ENCODE results near the gene TRAPPC8. TPM values are rescaled to one million over a fixed set of nuclear protein-coding genes. Genes with fewer than 3 reads are reported as not detected.
A peak's percentile ranks its signal among the peaks of the same experiment; 100 is the strongest.

Gene TRAPPC8
- 10 to 100 TPM; 33.8 to 50.4 (median 41.5) TPM for total RNA-seq
- 10 to 100 TPM; 12.6 to 19.7 (median 16.4) TPM for polyA plus RNA-seq

- Histone ChIP-seq H3K36me3 (no peaks in the 10 kb centered on the region), H3K9me3 (no peaks in the 10 kb centered on the region), H3K4me3 (peak within 1 kb of the TSS; percentile 71 to 99 (median 73)), H3K4me1 (peaks cover 0 to 46% (median 37%) of the 10 kb centered on the region in 4 donors), H3K27me3 (no peaks in the 10 kb centered on the region), H3K27ac (peak within 1 kb of the TSS; percentile 84 to 98 (median 90))
- WGBS, 2 donors, result 1% methylated on average over 56 to 58 of the region's 58 CpGs
- TF ChIP-seq EP300 (IDR thresholded peaks at IDR 0.05), result peak in 1 of 4 donors; percentile 47
- no peak for TF ChIP-seq POLR2A (IDR thresholded peaks at IDR 0.05)
- no peak for TF ChIP-seq CTCF (IDR thresholded peaks at IDR 0.05)
- TF ChIP-seq POLR2AphosphoS5 (IDR thresholded peaks at IDR 0.05), result peak; percentile 75 to 94 (median 78)
- peak; percentile 99 for DNase-seq
- intact Hi-C loops (cut with DNase I), result loop anchor here (2.0 to 5.0 kb wide), 2 partner anchors 148 to 519 kb away; partner anchors contain the start of gene RNF138
Measured at GRCh38 chr18:31942999-31943877, at the start of gene TRAPPC8. Gene TRAPPC8 (minus strand): TSS chr18:31943128. CDS start chr18:31942764, 364 bp downstream.

- no peaks in the 10 kb centered on the region for H3K36me3 ChIP-seq
- no peak overlapping the region for H3K4me3 ChIP-seq
- H3K27me3 ChIP-seq, result no peaks in the 10 kb centered on the region
- no peak for TF ChIP-seq EP300 (IDR thresholded peaks at IDR 0.05)
- TF ChIP-seq CTCF (IDR thresholded peaks at IDR 0.05), result no peak
- TF ChIP-seq POLR2AphosphoS5 (IDR thresholded peaks at IDR 0.05), result no peak
- TF ChIP-seq POLR2A (IDR thresholded peaks at IDR 0.05), result no peak
- intact Hi-C loops (cut with DNase I), result no loop called here
- no peaks in the 10 kb centered on the region for H3K9me3 ChIP-seq
- peaks cover 0 to 10% (median 4%) of the 10 kb centered on the region in 4 donors for H3K4me1 ChIP-seq
- no peak for DNase-seq
- no peak overlapping the region for H3K27ac ChIP-seq
- WGBS, 2 donors, result 81 to 87% methylated on average over 2 of the region's 2 CpGs
Measured at GRCh38 chr18:31990823-31991222, 47.9 kb upstream of the TRAPPC8 start.

- H3K36me3 ChIP-seq, result no peaks in the 10 kb centered on the region
- DNase-seq, result no peak
- no peak overlapping the region for H3K4me3 ChIP-seq
- TF ChIP-seq EP300 (IDR thresholded peaks at IDR 0.05) (no peak), POLR2A (IDR thresholded peaks at IDR 0.05) (no peak), CTCF (IDR thresholded peaks at IDR 0.05) (no peak), POLR2AphosphoS5 (IDR thresholded peaks at IDR 0.05) (no peak)
- H3K27me3 ChIP-seq, result no peaks in the 10 kb centered on the region
- intact Hi-C loops (cut with DNase I), result no loop called here
- no peaks in the 10 kb centered on the region for H3K4me1 ChIP-seq
- 35 to 67% methylated on average over 5 of the region's 5 CpGs for WGBS, 2 donors
- no peaks in the 10 kb centered on the region for H3K9me3 ChIP-seq
- no peak overlapping the region for H3K27ac ChIP-seq
Measured at GRCh38 chr18:31983976-31984375, 41.0 kb upstream of the TRAPPC8 start.

GRCh38 chr18:31983020-31983419 is 40.1 kb upstream of the TRAPPC8 start:
- no peaks in the 10 kb centered on the region for H3K4me1 ChIP-seq
- H3K27ac ChIP-seq, result peak overlapping the region in 1 of 4 donors; percentile 20
- intact Hi-C loops (cut with DNase I), result no loop called here
- DNase-seq, result no peak
- 40 to 76% methylated on average over 3 of the region's 3 CpGs for WGBS, 2 donors
- H3K27me3 ChIP-seq, result no peaks in the 10 kb centered on the region
- no peaks in the 10 kb centered on the region for H3K9me3 ChIP-seq
- no peaks in the 10 kb centered on the region for H3K36me3 ChIP-seq
- H3K4me3 ChIP-seq, result no peak overlapping the region
- TF ChIP-seq CTCF (IDR thresholded peaks at IDR 0.05) (no peak), POLR2AphosphoS5 (IDR thresholded peaks at IDR 0.05) (peak in 1 of 4 donors; percentile 18)
